ENCODE data around the gene DIAPH3. TPM values are rescaled to one million over a fixed set of nuclear protein-coding genes. Genes with fewer than 3 reads are reported as not detected.
A peak's percentile ranks its signal among the peaks of the same experiment; 100 is the strongest.

The DIAPH3 gene
- polyA plus RNA-seq, 1 of the 3 experiments (the other 2 are of a cell fraction), result 5.4 TPM

GRCh38 chr13:60146471-60146870 is 17.3 kb downstream of the DIAPH3 start:
- H4K20me1 ChIP-seq (ENCODE audit: insufficient read depth), result peaks cover 29% of the 10 kb centered on the region; the same call in 1 of the 2 replicates
- no peak for DNase-seq
- no peaks in the 10 kb centered on the region for H3K36me3 ChIP-seq (replicated peaks in 1 of 2; ENCODE audit: control insufficient read depth in 1 of 2, insufficient read depth in 2 of 2, low read length in 1 of 2)
- no peaks in the 10 kb centered on the region for H3K9me2 ChIP-seq
- no peak overlapping the region for H3K9ac ChIP-seq
- POLR2A ChIA-PET, result no interaction called here
- peak overlapping the region; percentile 2; the same call in 1 of the 2 replicates for H3K4me2 ChIP-seq
- no peak overlapping the region for H3K4me3 ChIP-seq (ENCODE audit: low read depth in 2 of 2, low read length in 1 of 2)
- TF ChIP-seq EZH2phosphoT487 (IDR thresholded peaks at IDR 0.05; ENCODE audit: borderline replicate concordance, low read depth), result no peak
- TF ChIP-seq RXRA (IDR thresholded peaks at IDR 0.05; ENCODE audit: borderline replicate concordance, low read depth), result no peak
- TF ChIP-seq USF2 (IDR thresholded peaks at IDR 0.05; ENCODE audit: borderline replicate concordance, low read depth, low read length), result no peak
- TF ChIP-seq GABPA (IDR thresholded peaks at IDR 0.05; ENCODE audit: low read depth), result no peak
- TF ChIP-seq MAX (IDR thresholded peaks at IDR 0.05; ENCODE audit: low read depth), result no peak
- TF ChIP-seq ZBTB33 (IDR thresholded peaks at IDR 0.05; ENCODE audit: borderline replicate concordance, low read depth), result no peak
- no peak for TF ChIP-seq JUND (IDR thresholded peaks at IDR 0.05)
- TF ChIP-seq SMC3 (IDR thresholded peaks at IDR 0.05; ENCODE audit: low read depth, low read length), result no peak
- no peak for TF ChIP-seq CTCF (IDR thresholded peaks at IDR 0.05)
- TF ChIP-seq TAF1 (IDR thresholded peaks at IDR 0.05; ENCODE audit: borderline replicate concordance, low read depth, low read length), result no peak
- no peak for TF ChIP-seq MEF2A (IDR thresholded peaks at IDR 0.05; ENCODE audit: borderline replicate concordance, low read depth)
- TF ChIP-seq SIN3A (IDR thresholded peaks at IDR 0.05; ENCODE audit: borderline replicate concordance, low read depth, low read length), result no peak
- no peak for TF ChIP-seq CHD2 (IDR thresholded peaks at IDR 0.05; ENCODE audit: low read length, partially characterized antibody)
- no peak for TF ChIP-seq ELF1 (IDR thresholded peaks at IDR 0.05)
- TF ChIP-seq TEAD4 (IDR thresholded peaks at IDR 0.05; ENCODE audit: borderline replicate concordance, insufficient read depth), result no peak
- TF ChIP-seq RCOR1 (IDR thresholded peaks at IDR 0.05; ENCODE audit: low read length), result no peak
- no peaks in the 10 kb centered on the region for H3K27me3 ChIP-seq (ENCODE audit: insufficient read depth)
- CTCF ChIA-PET, result interaction anchor here (1.1 kb wide), 1 partner anchor 9 kb away, joined by 5 read pairs; no protein-coding TSS in a partner anchor
- no peaks in the 10 kb centered on the region for H3F3A ChIP-seq (replicated peaks; ENCODE audit: insufficient read depth)
- H3K9me3 ChIP-seq, result no peaks in the 10 kb centered on the region
- H3K27ac ChIP-seq (ENCODE audit: low read depth in 2 of 2, low read length in 1 of 2), result peak overlapping the region in 1 of 2 experiments; percentile 12; a peak in 2 of 4 replicates
- peaks cover 100% of the 10 kb centered on the region for H3K79me2 ChIP-seq (ENCODE audit: insufficient read depth)
- no peak overlapping the region for H2AFZ ChIP-seq (ENCODE audit: low read depth)
- WGBS (ENCODE audit: low lambda C conversion rate), result 93% methylated on average over 2 of the region's 2 CpGs
- H3K4me1 ChIP-seq (ENCODE audit: control insufficient read depth in 1 of 2, insufficient read depth in 2 of 2, low read depth in 1 of 2, low read length in 1 of 2), result peaks cover 5 to 27% of the 10 kb centered on the region in 2 experiments

Data from SK-N-SH (cell line).